Panc1 (cell line): ENCODE results near the gene KIAA1614.

ENCODE experiments used
- CTCF ChIP-seq: fragments of 450-650 bp; IDR thresholded peaks from 2 replicates; pipeline ENCODE4 v1.5.1; 2017; ENCODE audit warnings: mild to moderate bottlenecking
- POLR2AphosphoS5 ChIP-seq: IDR thresholded peaks from 2 replicates; pipeline ENCODE4 v1.6.1; 2012; ENCODE audit warnings: mild to moderate bottlenecking, low read depth, low read length, moderate library complexity
- SIN3A ChIP-seq: IDR thresholded peaks from 2 replicates; pipeline ENCODE4 v1.6.1; 2012; ENCODE audit warnings: low read depth, mild to moderate bottlenecking, low read length, moderate library complexity, borderline replicate concordance; ENCODE audit not compliant: insufficient read depth

GRCh38 chr1:180931529-180931928 lies 18.8 kb downstream of the KIAA1614 start:
- TF ChIP-seq CTCF, result no peak
- no peak for TF ChIP-seq SIN3A
- TF ChIP-seq POLR2AphosphoS5, result no peak
